Nephron progenitor cell (in vitro differentiated cells): ENCODE results near the gene HEBP2.
A peak's percentile ranks its signal among the peaks of the same experiment; 100 is the strongest.

Source experiments
- DNase-seq: peaks from one replicate; pipeline ENCODE4 v3.0.0; 2021
- H3K27ac Mint-ChIP-seq: 2 replicates; pipeline ENCODE4 v1.8.0; 2021; ENCODE audit warnings: mild to moderate bottlenecking, moderate library complexity, mixed read lengths
- H3K27me3 Mint-ChIP-seq: 2 replicates; pipeline ENCODE4 v1.8.0; 2021; ENCODE audit warnings: mild to moderate bottlenecking, low read depth, mixed read lengths; ENCODE audit not compliant: poor library complexity
- H3K36me3 Mint-ChIP-seq: 2 replicates; pipeline ENCODE4 v1.8.0; 2021; ENCODE audit warnings: low read depth, mixed read lengths
- H3K4me1 Mint-ChIP-seq: 2 replicates; pipeline ENCODE4 v1.8.0; 2021; ENCODE audit warnings: mixed read lengths
- H3K4me3 Mint-ChIP-seq: 2 replicates; pipeline ENCODE4 v1.8.0; 2021; ENCODE audit warnings: mild to moderate bottlenecking, moderate library complexity, mixed read lengths
- H3K9me3 Mint-ChIP-seq: 2 replicates; pipeline ENCODE4 v1.8.0; 2021; ENCODE audit warnings: mild to moderate bottlenecking, moderate library complexity, mixed read lengths
- CTCF ChIP-seq: fragments of 200-600 bp; sonication (generic); IDR thresholded peaks from 2 replicates; pipeline ENCODE4 v1.5.0; 2021; ENCODE audit warnings: antibody characterized with exemption

The HEBP2 gene

GRCh38 chr6:138410048-138410735 lies 6.2 kb downstream of the HEBP2 start:
- no peak overlapping the region for H3K4me3 Mint-ChIP-seq
- peaks cover 12% of the 10 kb centered on the region for H3K4me1 Mint-ChIP-seq
- no peak overlapping the region for H3K27ac Mint-ChIP-seq
- no peaks in the 10 kb centered on the region for H3K27me3 Mint-ChIP-seq
- H3K36me3 Mint-ChIP-seq, result peaks cover 72% of the 10 kb centered on the region
- no peak for DNase-seq
- no peak for TF ChIP-seq CTCF
- H3K9me3 Mint-ChIP-seq, result no peaks in the 10 kb centered on the region

- no peak for DNase-seq
- H3K4me3 Mint-ChIP-seq, result no peak overlapping the region
- peaks cover 2% of the 10 kb centered on the region for H3K27me3 Mint-ChIP-seq
- H3K27ac Mint-ChIP-seq, result peak overlapping the region; percentile 2
- H3K9me3 Mint-ChIP-seq, result no peaks in the 10 kb centered on the region
- peaks cover 2% of the 10 kb centered on the region for H3K4me1 Mint-ChIP-seq
- TF ChIP-seq CTCF, result no peak
- peaks cover 68% of the 10 kb centered on the region for H3K36me3 Mint-ChIP-seq
Measured at GRCh38 chr6:138410972-138411880, 7.2 kb downstream of the HEBP2 start.

GRCh38 chr6:138415125-138415524 lies 11.1 kb downstream of the HEBP2 start:
- Mint-ChIP-seq H3K27me3 (peaks cover 2% of the 10 kb centered on the region), H3K27ac (no peak overlapping the region), H3K4me1 (no peaks in the 10 kb centered on the region), H3K9me3 (peaks cover 4% of the 10 kb centered on the region), H3K36me3 (peaks cover 64% of the 10 kb centered on the region), H3K4me3 (no peak overlapping the region)
- no peak for TF ChIP-seq CTCF
- no peak for DNase-seq

DNA sequence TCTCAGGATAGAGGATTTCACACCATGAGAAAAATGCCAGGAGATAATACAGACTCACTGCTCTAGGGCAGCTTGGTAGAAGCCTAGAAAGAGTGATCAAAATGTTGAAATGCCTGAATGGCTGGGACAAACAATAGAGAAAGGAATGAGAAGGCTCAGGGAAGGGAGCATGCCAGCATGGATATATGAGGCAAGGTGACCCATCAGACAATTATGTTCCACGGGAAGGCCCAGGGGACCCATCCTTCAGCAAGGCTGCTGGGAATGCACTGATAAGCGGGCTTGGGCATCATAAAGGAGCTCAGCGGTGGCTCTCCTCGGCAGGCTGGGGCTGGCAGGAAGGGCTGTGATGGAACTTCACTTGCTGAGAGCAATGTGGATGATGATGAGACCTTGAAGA lies 12.2 kb downstream of the HEBP2 start:
- Mint-ChIP-seq H3K36me3 (peaks cover 68% of the 10 kb centered on the region), H3K4me1 (no peaks in the 10 kb centered on the region), H3K9me3 (peaks cover 4% of the 10 kb centered on the region), H3K27ac (no peak overlapping the region), H3K27me3 (peaks cover 2% of the 10 kb centered on the region), H3K4me3 (no peak overlapping the region)
- no peak for DNase-seq
- TF ChIP-seq CTCF, result no peak

GRCh38 chr6:138417493-138418117 lies 13.6 kb downstream of the HEBP2 start:
- H3K36me3 Mint-ChIP-seq, result peaks cover 67% of the 10 kb centered on the region
- no peak overlapping the region for H3K4me3 Mint-ChIP-seq
- no peak for TF ChIP-seq CTCF
- H3K4me1 Mint-ChIP-seq, result no peaks in the 10 kb centered on the region
- peaks cover 2% of the 10 kb centered on the region for H3K27me3 Mint-ChIP-seq
- DNase-seq, result no peak
- H3K9me3 Mint-ChIP-seq, result peaks cover 4% of the 10 kb centered on the region
- no peak overlapping the region for H3K27ac Mint-ChIP-seq
